Measurements from ENCODE around the gene GDI1. TPM values are rescaled to one million over a fixed set of nuclear protein-coding genes. Genes with fewer than 3 reads are reported as not detected.
"Not testable (repeated sequence)": the region's sequence is repeated elsewhere in the genome, so short reads cannot be mapped to it uniquely, and the experiment has no call there.

GDI1 gene
- total RNA-seq, 3 donors from 2014 or later = 94.0 to 105 (median 97.3) TPM

- Histone ChIP-seq H3K4me3 (peak within 1 kb of the TSS; percentile 69 to 84 (median 72)), H3K27me3 (peaks cover 0 to 13% of the 10 kb centered on the region in 2 donors), H3K9me3 (no peaks in the 10 kb centered on the region), H3K36me3 (no peaks in the 10 kb centered on the region), H3K4me1 (no peaks in the 10 kb centered on the region), H3K27ac (peak within 1 kb of the TSS; percentile 96 to 97)
- intact Hi-C loops (cut with DNase I; ENCODE audit: low total_unique reads) = no loop called here
- no peak for TF ChIP-seq CTCF (IDR thresholded peaks at IDR 0.05)
- TF ChIP-seq POLR2AphosphoS5 (IDR thresholded peaks at IDR 0.05) = peak; percentile 98 to 100 (median 99)
- TF ChIP-seq POLR2A (IDR thresholded peaks at IDR 0.05) = peak; percentile 93
- peak; percentile 91 to 96 for DNase-seq (ENCODE audit: low spot score in 2 of 2)
Measured at GRCh38 chrX:154397888-154398667, 38.9 kb upstream of the GDI1 start, which contains the start of gene RPL10. Gene RPL10, plus strand, starts transcription at chrX:154398377. Its CDS starts 143 bp downstream, at chrX:154398520.

GRCh38 chrX:154398668-154399526 lies 38.1 kb upstream of the GDI1 start:
- Histone ChIP-seq H3K36me3 (no peaks in the 10 kb centered on the region), H3K27ac (peak overlapping the region; percentile 96 to 97), H3K4me3 (peak overlapping the region; percentile 69 to 84 (median 72)), H3K4me1 (no peaks in the 10 kb centered on the region), H3K27me3 (peaks cover 0 to 13% of the 10 kb centered on the region in 2 donors), H3K9me3 (no peaks in the 10 kb centered on the region)
- intact Hi-C loops (cut with DNase I; ENCODE audit: low total_unique reads) = no loop called here
- peak; percentile 82 to 86 for DNase-seq (ENCODE audit: low spot score in 2 of 2)
- TF ChIP-seq POLR2AphosphoS5 (IDR thresholded peaks at IDR 0.05) (no peak), CTCF (IDR thresholded peaks at IDR 0.05) (peak; percentile 67 to 81 (median 71))

GRCh38 chrX:154399527-154400368 lies 37.2 kb upstream of the GDI1 start:
- Histone ChIP-seq H3K27ac (peak overlapping the region; percentile 96 to 97), H3K9me3 (no peaks in the 10 kb centered on the region), H3K4me3 (peak overlapping the region; percentile 69 to 84 (median 72)), H3K27me3 (peaks cover 0 to 17% of the 10 kb centered on the region in 2 donors), H3K4me1 (no peaks in the 10 kb centered on the region), H3K36me3 (no peaks in the 10 kb centered on the region)
- DNase-seq (ENCODE audit: low spot score in 2 of 2) = no peak
- TF ChIP-seq POLR2AphosphoS5 (IDR thresholded peaks at IDR 0.05) = peak in 1 of 3 donors; percentile 12
- no peak for TF ChIP-seq POLR2A (IDR thresholded peaks at IDR 0.05)
- intact Hi-C loops (cut with DNase I; ENCODE audit: low total_unique reads) = no loop called here

- H3K4me3 ChIP-seq = peak overlapping the region in 1 of 3 donors; percentile 84
- H3K36me3 ChIP-seq = not testable (repeated sequence)
Measured at GRCh38 chrX:154400369-154400817, 36.6 kb upstream of the GDI1 start.

GRCh38 chrX:154401045-154401799 lies 35.7 kb upstream of the GDI1 start:
- Histone ChIP-seq H3K36me3 (no peaks in the 10 kb centered on the region), H3K27me3 (peaks cover 0 to 18% of the 10 kb centered on the region in 2 donors), H3K27ac (peak overlapping the region in 1 of 2 donors; percentile 22), H3K4me3 (no peak overlapping the region), H3K4me1 (no peaks in the 10 kb centered on the region), H3K9me3 (no peaks in the 10 kb centered on the region)
- no peak for DNase-seq (ENCODE audit: low spot score in 2 of 2)
- intact Hi-C loops (cut with DNase I; ENCODE audit: low total_unique reads) = no loop called here
- TF ChIP-seq POLR2AphosphoS5 (IDR thresholded peaks at IDR 0.05) = peak in 1 of 3 donors; percentile 47
- TF ChIP-seq POLR2A (IDR thresholded peaks at IDR 0.05) = no peak

More at GRCh38 chrX:154400369-154400817, 36.6 kb upstream of the GDI1 start:
- intact Hi-C loops (cut with DNase I; ENCODE audit: low total_unique reads); H3K9me3 ChIP-seq; DNase-seq (ENCODE audit: low spot score in 2 of 2); H3K4me1 ChIP-seq: not testable (repeated sequence)
- H3K27ac ChIP-seq = peak overlapping the region in 1 of 2 donors; percentile 66
- peaks cover 0 to 18% of the 10 kb centered on the region in 2 donors for H3K27me3 ChIP-seq

All from breast epithelium (tissue), 4 donors.